Measurements from ENCODE around the gene IVD.

Gene IVD

GRCh38 chr15:40380636-40381035, 25.0 kb upstream of the IVD start:
- Histone ChIP-seq H3K36me3 (ENCODE audit: insufficient read depth, low read length) (no peaks in the 10 kb centered on the region), H2AFZ (ENCODE audit: low read length) (no peak overlapping the region)

GRCh38 chr15:40381818-40382529, 23.6 kb upstream of the IVD start:
- Histone ChIP-seq H3K9me2 (replicated peaks; ENCODE audit: low read depth, low read length) (no peaks in the 10 kb centered on the region), H2AFZ (ENCODE audit: low read length) (peak overlapping the region; percentile 83), H3K4me3 (ENCODE audit: low read length, poor library complexity, severe bottlenecking) (no peak overlapping the region), H3K4me2 (ENCODE audit: low read depth, low read length, poor library complexity, severe bottlenecking) (no peak overlapping the region), H3K9me3 (ENCODE audit: insufficient read depth, low read depth, low read length) (no peaks in the 10 kb centered on the region), H3K4me1 (ENCODE audit: insufficient read depth, low read length, poor library complexity, severe bottlenecking) (peaks cover 22% of the 10 kb centered on the region), H3K9ac (ENCODE audit: low read depth, low read length, poor library complexity, severe bottlenecking) (no peak overlapping the region), H3K36me3 (ENCODE audit: insufficient read depth, low read length) (peaks cover 8% of the 10 kb centered on the region; the same call in 1 of the 2 replicates), H3F3A (ENCODE audit: low read depth) (no peaks in the 10 kb centered on the region), H3K27me3 (ENCODE audit: insufficient read depth, low read length, poor library complexity, severe bottlenecking) (peaks cover 3% of the 10 kb centered on the region), H3K79me2 (ENCODE audit: insufficient read depth, low read length) (peaks cover 42% of the 10 kb centered on the region), H4K20me1 (ENCODE audit: insufficient read depth, low read length, poor library complexity, severe bottlenecking) (peaks cover 18% of the 10 kb centered on the region)
- no peak for TF ChIP-seq EZH2phosphoT487 (IDR thresholded peaks at IDR 0.05; ENCODE audit: borderline replicate concordance)
- TF ChIP-seq, protein P1, sequence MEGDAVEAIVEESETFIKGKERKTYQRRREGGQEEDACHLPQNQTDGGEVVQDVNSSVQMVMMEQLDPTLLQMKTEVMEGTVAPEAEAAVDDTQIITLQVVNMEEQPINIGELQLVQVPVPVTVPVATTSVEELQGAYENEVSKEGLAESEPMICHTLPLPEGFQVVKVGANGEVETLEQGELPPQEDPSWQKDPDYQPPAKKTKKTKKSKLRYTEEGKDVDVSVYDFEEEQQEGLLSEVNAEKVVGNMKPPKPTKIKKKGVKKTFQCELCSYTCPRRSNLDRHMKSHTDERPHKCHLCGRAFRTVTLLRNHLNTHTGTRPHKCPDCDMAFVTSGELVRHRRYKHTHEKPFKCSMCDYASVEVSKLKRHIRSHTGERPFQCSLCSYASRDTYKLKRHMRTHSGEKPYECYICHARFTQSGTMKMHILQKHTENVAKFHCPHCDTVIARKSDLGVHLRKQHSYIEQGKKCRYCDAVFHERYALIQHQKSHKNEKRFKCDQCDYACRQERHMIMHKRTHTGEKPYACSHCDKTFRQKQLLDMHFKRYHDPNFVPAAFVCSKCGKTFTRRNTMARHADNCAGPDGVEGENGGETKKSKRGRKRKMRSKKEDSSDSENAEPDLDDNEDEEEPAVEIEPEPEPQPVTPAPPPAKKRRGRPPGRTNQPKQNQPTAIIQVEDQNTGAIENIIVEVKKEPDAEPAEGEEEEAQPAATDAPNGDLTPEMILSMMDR (conservative IDR thresholded peaks at IDR 0.05; ENCODE audit: low read length): no peak

More at GRCh38 chr15:40380636-40381035, 25.0 kb upstream of the IVD start:
- no peaks in the 10 kb centered on the region for H3F3A ChIP-seq (ENCODE audit: low read depth)
- no peak overlapping the region for H3K4me2 ChIP-seq (ENCODE audit: low read depth, low read length, poor library complexity, severe bottlenecking)
- H3K4me3 ChIP-seq (ENCODE audit: low read length, poor library complexity, severe bottlenecking): no peak overlapping the region
- no peaks in the 10 kb centered on the region for H3K9me3 ChIP-seq (ENCODE audit: insufficient read depth, low read depth, low read length)
- peaks cover 29% of the 10 kb centered on the region for H3K79me2 ChIP-seq (ENCODE audit: insufficient read depth, low read length)
- H3K4me1 ChIP-seq (ENCODE audit: insufficient read depth, low read length, poor library complexity, severe bottlenecking): peaks cover 21% of the 10 kb centered on the region
- H4K20me1 ChIP-seq (ENCODE audit: insufficient read depth, low read length, poor library complexity, severe bottlenecking): peaks cover 16% of the 10 kb centered on the region
- no peaks in the 10 kb centered on the region for H3K9me2 ChIP-seq (replicated peaks; ENCODE audit: low read depth, low read length)
- H3K27me3 ChIP-seq (ENCODE audit: insufficient read depth, low read length, poor library complexity, severe bottlenecking): peaks cover 3% of the 10 kb centered on the region
- H3K9ac ChIP-seq (ENCODE audit: low read depth, low read length, poor library complexity, severe bottlenecking): no peak overlapping the region
- no peak for TF ChIP-seq EZH2phosphoT487 (IDR thresholded peaks at IDR 0.05; ENCODE audit: borderline replicate concordance)
- TF ChIP-seq, protein P1 (conservative IDR thresholded peaks at IDR 0.05; ENCODE audit: low read length): no peak

- Histone ChIP-seq H4K20me1 (ENCODE audit: insufficient read depth, low read length, poor library complexity, severe bottlenecking) (peaks cover 18% of the 10 kb centered on the region), H3K4me1 (ENCODE audit: insufficient read depth, low read length, poor library complexity, severe bottlenecking) (peaks cover 22% of the 10 kb centered on the region), H3K36me3 (ENCODE audit: insufficient read depth, low read length) (peaks cover 16% of the 10 kb centered on the region; the same call in 1 of the 2 replicates), H3K4me2 (ENCODE audit: low read depth, low read length, poor library complexity, severe bottlenecking) (peak within 1 kb of the TSS; percentile 99), H3K79me2 (ENCODE audit: insufficient read depth, low read length) (peaks cover 48% of the 10 kb centered on the region), H3K4me3 (ENCODE audit: low read length, poor library complexity, severe bottlenecking) (peak within 1 kb of the TSS; percentile 100), H3K9me3 (ENCODE audit: insufficient read depth, low read depth, low read length) (no peaks in the 10 kb centered on the region), H3K27me3 (ENCODE audit: insufficient read depth, low read length, poor library complexity, severe bottlenecking) (peaks cover 3% of the 10 kb centered on the region), H3F3A (ENCODE audit: low read depth) (no peaks in the 10 kb centered on the region), H2AFZ (ENCODE audit: low read length) (peak within 1 kb of the TSS; percentile 83), H3K9ac (ENCODE audit: low read depth, low read length, poor library complexity, severe bottlenecking) (peak within 1 kb of the TSS; percentile 98), H3K9me2 (replicated peaks; ENCODE audit: low read depth, low read length) (no peaks in the 10 kb centered on the region)
- no peak for TF ChIP-seq EZH2phosphoT487 (IDR thresholded peaks at IDR 0.05; ENCODE audit: borderline replicate concordance)
- TF ChIP-seq, protein P1 (conservative IDR thresholded peaks at IDR 0.05; ENCODE audit: low read length): no peak
Observed at GRCh38 chr15:40382580-40383456, 22.8 kb upstream of the IVD start, which contains the start of gene KNSTRN. Gene KNSTRN, plus strand, starts transcription at chr15:40382721. Its CDS starts 115 bp downstream, at chr15:40382836.
